Skeletal muscle tissue (tissue), 4 donors: ENCODE results near the gene DLG2. TPM values are rescaled to one million over a fixed set of nuclear protein-coding genes. Genes with fewer than 3 reads are reported as not detected.
A peak's percentile ranks its signal among the peaks of the same experiment; 100 is the strongest.

Source experiments
- H3K27ac ChIP-seq: one replicate; pipeline ENCODE4 v1.7.0; 2013; ENCODE audit warnings: mild to moderate bottlenecking, low read depth, low read length, inconsistent platforms
- H3K27me3 ChIP-seq, 3 donors: one replicate each; pipeline ENCODE4 v1.7.0; 2013; ENCODE audit warnings: low read length in 3 of 3; ENCODE audit not compliant: control insufficient read depth in 3 of 3, insufficient read depth in 3 of 3
- H3K36me3 ChIP-seq, 3 donors: one replicate each; pipeline ENCODE4 v1.7.0; 2013; ENCODE audit warnings: low read length in 3 of 3; ENCODE audit not compliant: control insufficient read depth in 3 of 3, insufficient read depth in 3 of 3
- H3K4me1 ChIP-seq, 3 donors: one replicate each; pipeline ENCODE4 v1.7.0; 2013; ENCODE audit warnings: low read length in 3 of 3, mild to moderate bottlenecking in 3 of 3; ENCODE audit not compliant: control insufficient read depth in 3 of 3, insufficient read depth in 3 of 3
- H3K4me3 ChIP-seq, 3 donors: one replicate each; pipeline ENCODE4 v1.7.0; 2013; ENCODE audit warnings: low read length in 3 of 3
- H3K9ac ChIP-seq, 3 donors: one replicate each; pipeline ENCODE4 v1.7.0; 2013; ENCODE audit warnings: low read length in 3 of 3, mild to moderate bottlenecking in 3 of 3, moderate library complexity in 2 of 3, low read depth in 1 of 3
- H3K9me3 ChIP-seq, 3 donors: one replicate each; pipeline ENCODE4 v1.7.0; 2013; ENCODE audit warnings: low read length in 3 of 3; ENCODE audit not compliant: control insufficient read depth in 3 of 3
- total RNA-seq: library from RNA; depleted of rRNA; stranded (reverse); fragments of >200 nt; gene quantifications from one replicate; pipeline ENCODE4 v1.2.3, GENCODE V29; 2014
- donor health status: Osteomylitis.

The DLG2 gene
- total RNA-seq, 1 donor from 2014 or later = 18.3 TPM

- Histone ChIP-seq H3K4me1 (peaks cover 0 to 6% (median 0%) of the 10 kb centered on the region in 3 donors), H3K9ac (no peak overlapping the region), H3K27me3 (no peaks in the 10 kb centered on the region), H3K36me3 (no peaks in the 10 kb centered on the region), H3K4me3 (no peak overlapping the region), H3K9me3 (no peaks in the 10 kb centered on the region), H3K27ac (no peak overlapping the region)
Observed at GRCh38 chr11:83711106-83711527, 1916.0 kb downstream of the DLG2 start.

GRCh38 chr11:83709434-83709833 lies 1917.7 kb downstream of the DLG2 start:
- Histone ChIP-seq H3K36me3 (no peaks in the 10 kb centered on the region), H3K27me3 (no peaks in the 10 kb centered on the region), H3K4me1 (peaks cover 0 to 6% (median 0%) of the 10 kb centered on the region in 3 donors), H3K27ac (no peak overlapping the region), H3K4me3 (no peak overlapping the region), H3K9me3 (no peaks in the 10 kb centered on the region), H3K9ac (no peak overlapping the region)

- H3K27ac ChIP-seq = no peak overlapping the region
- no peaks in the 10 kb centered on the region for H3K36me3 ChIP-seq
- no peak overlapping the region for H3K9ac ChIP-seq
- H3K4me1 ChIP-seq = no peaks in the 10 kb centered on the region
- no peaks in the 10 kb centered on the region for H3K27me3 ChIP-seq
- no peaks in the 10 kb centered on the region for H3K9me3 ChIP-seq
- no peak overlapping the region for H3K4me3 ChIP-seq
Observed at GRCh38 chr11:83706566-83706965, 1920.6 kb downstream of the DLG2 start.

DNA sequence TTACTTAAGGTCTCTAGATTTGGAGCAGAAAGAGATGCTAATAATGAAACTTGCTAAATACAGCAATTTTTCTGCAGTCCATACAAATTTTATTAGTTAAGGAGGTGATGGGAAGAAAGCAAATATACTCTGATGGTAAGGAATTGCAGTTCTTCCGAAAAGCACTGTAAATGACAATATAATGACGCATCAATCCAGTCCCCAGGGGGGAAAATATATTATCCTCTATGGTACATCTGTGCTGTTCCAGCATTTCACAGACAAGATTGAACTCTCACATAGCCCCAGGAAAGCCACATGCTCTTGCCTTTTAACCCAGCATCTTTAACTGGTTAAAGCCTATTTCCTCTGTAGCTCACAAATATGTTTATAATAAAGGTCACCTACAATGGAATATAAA lies 1924.3 kb downstream of the DLG2 start:
- Histone ChIP-seq H3K4me3 (no peak overlapping the region), H3K36me3 (no peaks in the 10 kb centered on the region), H3K4me1 (no peaks in the 10 kb centered on the region), H3K27ac (no peak overlapping the region), H3K27me3 (no peaks in the 10 kb centered on the region), H3K9me3 (no peaks in the 10 kb centered on the region), H3K9ac (no peak overlapping the region)

GRCh38 chr11:83697518-83697917 lies 1929.6 kb downstream of the DLG2 start:
- H3K4me1 ChIP-seq = no peaks in the 10 kb centered on the region

DNA sequence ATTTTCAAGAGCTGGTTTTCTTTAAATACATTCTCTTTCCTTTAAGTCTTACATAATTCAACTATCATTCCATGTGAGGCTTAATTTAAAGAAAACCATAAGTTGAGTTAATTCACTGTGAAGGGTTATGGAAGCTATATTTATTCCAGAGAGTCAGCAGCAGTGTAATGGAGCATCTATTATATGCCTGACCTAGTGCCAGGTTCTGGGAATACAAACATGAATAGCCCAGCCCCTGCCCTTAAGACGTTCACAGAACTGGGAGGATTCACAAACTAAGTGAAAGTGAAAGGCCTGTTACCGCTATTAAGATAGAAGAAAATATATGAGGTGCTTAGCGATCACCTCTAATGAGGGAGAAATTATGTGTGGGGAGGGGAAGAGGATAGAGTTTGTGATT lies 1932.1 kb downstream of the DLG2 start:
- Histone ChIP-seq H3K4me1 (peaks cover 0 to 9% (median 0%) of the 10 kb centered on the region in 3 donors), H3K36me3 (no peaks in the 10 kb centered on the region), H3K27me3 (no peaks in the 10 kb centered on the region), H3K27ac (no peak overlapping the region), H3K4me3 (no peak overlapping the region), H3K9me3 (no peaks in the 10 kb centered on the region), H3K9ac (no peak overlapping the region)

More at GRCh38 chr11:83697518-83697917, 1929.6 kb downstream of the DLG2 start:
- no peaks in the 10 kb centered on the region for H3K36me3 ChIP-seq
- H3K9ac ChIP-seq = no peak overlapping the region
- no peaks in the 10 kb centered on the region for H3K27me3 ChIP-seq
- no peak overlapping the region for H3K27ac ChIP-seq
- no peak overlapping the region for H3K4me3 ChIP-seq
- no peaks in the 10 kb centered on the region for H3K9me3 ChIP-seq

DNA sequence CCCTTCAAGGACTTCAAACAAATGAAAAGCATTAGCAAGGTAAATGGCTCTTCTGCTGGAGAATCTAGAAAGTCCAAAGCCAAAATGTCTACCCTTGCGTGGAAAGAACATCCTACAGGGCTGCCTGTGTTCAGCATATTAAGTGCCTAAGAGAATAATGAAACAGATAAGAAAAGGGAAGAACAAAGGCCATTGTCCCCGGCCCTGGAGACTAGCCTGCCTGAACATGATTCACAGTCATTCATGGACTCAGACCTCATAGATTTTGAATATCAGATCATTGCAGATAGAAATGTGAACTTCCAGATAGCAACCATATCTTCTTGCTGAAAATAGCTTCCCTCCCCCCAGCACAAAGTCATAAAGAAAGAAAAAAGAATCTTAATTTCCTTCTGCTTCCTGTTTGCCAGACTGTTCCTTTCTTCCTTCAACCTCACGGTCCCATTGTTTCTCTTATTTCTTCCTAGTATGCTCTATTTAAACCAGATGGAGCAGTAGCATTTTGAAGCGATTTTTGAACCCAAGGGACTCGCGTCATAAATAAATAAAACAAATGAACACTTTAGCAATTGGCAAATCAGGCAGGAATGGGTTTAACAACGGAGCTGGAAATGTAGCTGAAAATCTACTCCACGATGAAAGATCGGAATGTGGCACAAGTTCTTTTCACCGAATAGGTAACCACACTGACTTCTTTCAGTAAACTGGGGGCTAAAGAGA lies 1932.8 kb downstream of the DLG2 start:
- H3K9me3 ChIP-seq = no peaks in the 10 kb centered on the region
- H3K36me3 ChIP-seq = no peaks in the 10 kb centered on the region
- H3K9ac ChIP-seq = no peak overlapping the region
- H3K27me3 ChIP-seq = no peaks in the 10 kb centered on the region
- no peak overlapping the region for H3K27ac ChIP-seq
- H3K4me3 ChIP-seq = no peak overlapping the region
- peaks cover 0 to 9% (median 0%) of the 10 kb centered on the region in 3 donors for H3K4me1 ChIP-seq

GRCh38 chr11:83693306-83693992 lies 1933.7 kb downstream of the DLG2 start:
- Histone ChIP-seq H3K27ac (no peak overlapping the region), H3K27me3 (no peaks in the 10 kb centered on the region), H3K36me3 (no peaks in the 10 kb centered on the region), H3K4me3 (no peak overlapping the region), H3K4me1 (peaks cover 0 to 9% (median 0%) of the 10 kb centered on the region in 3 donors), H3K9ac (no peak overlapping the region), H3K9me3 (no peaks in the 10 kb centered on the region)

GRCh38 chr11:83692675-83693074 lies 1934.5 kb downstream of the DLG2 start:
- H3K27ac ChIP-seq = no peak overlapping the region
- no peaks in the 10 kb centered on the region for H3K27me3 ChIP-seq
- H3K36me3 ChIP-seq = no peaks in the 10 kb centered on the region
- H3K4me3 ChIP-seq = no peak overlapping the region
- H3K9ac ChIP-seq = no peak overlapping the region
- peaks cover 0 to 9% (median 0%) of the 10 kb centered on the region in 3 donors for H3K4me1 ChIP-seq
- H3K9me3 ChIP-seq = no peaks in the 10 kb centered on the region

GRCh38 chr11:83691451-83691950 lies 1935.6 kb downstream of the DLG2 start:
- Histone ChIP-seq H3K9me3 (no peaks in the 10 kb centered on the region), H3K36me3 (no peaks in the 10 kb centered on the region), H3K4me3 (no peak overlapping the region), H3K27me3 (no peaks in the 10 kb centered on the region), H3K27ac (no peak overlapping the region), H3K9ac (peak overlapping the region in 1 of 3 donors; percentile 1), H3K4me1 (peaks cover 0 to 9% (median 0%) of the 10 kb centered on the region in 3 donors)
